GM12878 (cell line): Measurements from ENCODE around the gene DALRD3. TPM values are rescaled to one million over a fixed set of nuclear protein-coding genes. Genes with fewer than 3 reads are reported as not detected.

Source experiments
- ATAC-seq: fragments of 200-7000 bp; cut with Tn5 transposase; 3 replicates; pipeline ENCODE4 v1.9.1; 2020; ENCODE audit warnings: mild to moderate bottlenecking, moderate library complexity
- BruUV-seq: library from RNA; stranded (reverse); fragments of 400-500 nt; replicated peaks from 2 replicates; lab custom pipeline; 2021; lab: Mats Ljungman, UMichigan
- CTCF ChIA-PET: fragments of 300-600 bp; sonication (Branson Sonifier 250); formaldehyde crosslinking; extraction: SDS; loops from one replicate; lab custom pipeline; 2021; ENCODE audit warnings: inconsistent platforms; lab: Yijun Ruan, JAX
- POLR2A ChIA-PET: fragments of 350-600 bp; formaldehyde crosslinking; extraction: SDS; loops from one replicate; lab custom pipeline; 2021; ENCODE audit warnings: inconsistent platforms; lab: Charles Lee
- RAD21 ChIA-PET: fragments of 300-600 bp; sonication (Branson Sonifier 250); formaldehyde crosslinking; loops from one replicate; lab custom pipeline; 2023; ENCODE audit warnings: antibody characterized with exemption; ENCODE audit not compliant: unreplicated experiment; lab: Charles Lee
- SMC1A ChIA-PET: fragments of 300-600 bp; sonication (Branson Sonifier 250); formaldehyde crosslinking; loops from one replicate; lab custom pipeline; 2023; ENCODE audit not compliant: unreplicated experiment, uncharacterized antibody; lab: Charles Lee
- DNase-seq: peaks from one replicate; pipeline ENCODE4 v3.0.0-alpha.2; 2011; ENCODE audit warnings: low read depth, low spot score
- FAIRE-seq: peaks from 3 replicates; lab custom pipeline; 2011; peaks lifted over from hg19 to GRCh38; lab: Jason Lieb, UNC
- H2AFZ ChIP-seq: 2 replicates; pipeline ENCODE4 v1.6.0; 2011; ENCODE audit warnings: low read depth, low read length, control low read depth; ENCODE audit not compliant: control insufficient read depth
- H3K27ac ChIP-seq: 2 replicates; pipeline ENCODE4 v1.5.1; 2011; ENCODE audit warnings: control low read depth; ENCODE audit not compliant: control insufficient read depth, insufficient read depth
- H3K27me3 ChIP-seq, 2 experiments: replicated peaks in 1 of 2; 2 replicates each; pipeline versions ENCODE4 v1.6.0 to v1.6.1; 2011; ENCODE audit warnings: low read length in 1 of 2; ENCODE audit not compliant: control insufficient read depth in 2 of 2, insufficient read depth in 2 of 2
- H3K36me3 ChIP-seq, 2 experiments: 2 replicates each; pipeline ENCODE4 v1.5.1; 2011; ENCODE audit warnings: low read length in 1 of 2; ENCODE audit not compliant: control insufficient read depth in 2 of 2, insufficient read depth in 2 of 2
- H3K4me1 ChIP-seq: 2 replicates; pipeline ENCODE4 v1.6.1; 2011; ENCODE audit warnings: mild to moderate bottlenecking, low read length, moderate library complexity, mixed read lengths; ENCODE audit not compliant: control insufficient read depth, insufficient read depth
- H3K4me2 ChIP-seq: 2 replicates; pipeline ENCODE4 v1.6.0; 2011; ENCODE audit warnings: control low read depth; ENCODE audit not compliant: control insufficient read depth, insufficient read depth
- H3K4me3 ChIP-seq: fragments of 200-600 bp; sonication (generic); 2 replicates; pipeline ENCODE4 v1.5.1; 2016
- H3K79me2 ChIP-seq: 2 replicates; pipeline ENCODE4 v1.6.0; 2011; ENCODE audit warnings: low read length; ENCODE audit not compliant: control insufficient read depth, insufficient read depth
- H3K9ac ChIP-seq: 2 replicates; pipeline ENCODE4 v1.8.0; 2011; ENCODE audit warnings: low read length, control low read depth, mixed read lengths; ENCODE audit not compliant: control insufficient read depth, insufficient read depth
- H3K9me3 ChIP-seq: replicated peaks from 3 replicates; pipeline ENCODE4 v1.5.1; 2011; ENCODE audit warnings: mild to moderate bottlenecking, low read length; ENCODE audit not compliant: control insufficient read depth, insufficient read depth
- H4K20me1 ChIP-seq: 2 replicates; pipeline ENCODE4 v1.6.0; 2011; ENCODE audit not compliant: control insufficient read depth, insufficient read depth
- CREM ChIP-seq: IDR thresholded peaks from 2 replicates; pipeline ENCODE4 v1.6.1; 2014; ENCODE audit warnings: antibody characterized with exemption, low read depth
- EGR1 ChIP-seq, 2 experiments: IDR thresholded peaks; 1 replicate in 1 of 2; 2 replicates in 1 of 2; pipeline ENCODE4 v1.6.1; 2011 to 2012; ENCODE audit warnings: low read depth in 2 of 2, low read length in 2 of 2, borderline replicate concordance in 1 of 2, mild to moderate bottlenecking in 1 of 2, moderate library complexity in 1 of 2
- MAX ChIP-seq: IDR thresholded peaks from 2 replicates; pipeline ENCODE4 v1.6.1; 2012; ENCODE audit warnings: low read depth, low read length, improper control_type of control experiment
- MYB ChIP-seq: fragments of 150-350 bp; IDR thresholded peaks from 2 replicates; pipeline ENCODE4 v1.6.1; 2014; ENCODE audit warnings: mild to moderate bottlenecking, low read depth, low read length, borderline replicate concordance
- SMC3 ChIP-seq: IDR thresholded peaks from 2 replicates; pipeline ENCODE4 v1.6.1; 2011; ENCODE audit warnings: low read length, improper control_type of control experiment, borderline replicate concordance
- SREBF1 ChIP-seq: IDR thresholded peaks from 2 replicates; pipeline ENCODE4 v1.6.1; 2012; ENCODE audit warnings: mild to moderate bottlenecking, low read length
- SREBF2 ChIP-seq: IDR thresholded peaks from 2 replicates; pipeline ENCODE4 v1.6.1; 2012; ENCODE audit warnings: mild to moderate bottlenecking, low read length
- SRF ChIP-seq, 2 experiments: IDR thresholded peaks; 2 replicates each; pipeline ENCODE4 v1.6.1; 2011; ENCODE audit warnings: low read depth in 2 of 2, low read length in 2 of 2, mild to moderate bottlenecking in 1 of 2, moderate library complexity in 1 of 2
- TCF3 ChIP-seq: IDR thresholded peaks from 2 replicates; pipeline ENCODE4 v1.6.1; 2012; ENCODE audit warnings: low read depth, mild to moderate bottlenecking, low read length, borderline replicate concordance; ENCODE audit not compliant: insufficient read depth
- ZBED1 ChIP-seq: IDR thresholded peaks from 2 replicates; pipeline ENCODE4 v1.6.1; 2016; ENCODE audit warnings: borderline replicate concordance
- ZBTB4 ChIP-seq: fragments of 450-650 bp; formaldehyde crosslinking; IDR thresholded peaks from 2 replicates; pipeline ENCODE4 v1.4.0; 2022; ENCODE audit warnings: mild to moderate bottlenecking, moderate library complexity
- WGBS: methylation state at CpG from one replicate; pipeline ENCODE4 v1.1.6; 2016; ENCODE audit warnings: low lambda C conversion rate; ENCODE audit not compliant: insufficient replicate concordance, insufficient coverage; ENCODE audit errors: missing lambda C conversion rate; 5-methylcytosine and 5-hydroxymethylcytosine counted together
- in situ Hi-C: fragments of 300-500 bp; cut with MboI; formaldehyde crosslinking; loops from 9 replicates; pipeline ENCODE4 v1.14.3; 2018; ENCODE audit warnings: mixed read lengths
- intact Hi-C: fragments of 100-400 bp; cut with micrococcal nuclease; formaldehyde crosslinking; loops from one replicate; pipeline ENCODE4 v1.14.2; 2022; ENCODE audit not compliant: unreplicated experiment
- polyA plus RNA-seq, 11 experiments: library from polyadenylated mRNA; depleted of rRNA in 4 of 11; unstranded in 6 of 11; stranded (reverse) in 5 of 11; fragments of >200 nt; fragmentation: Nextera tagmentation in 4 of 11; fragmentation: Illumina TruSeq in 1 of 11; extraction: Ambion mirVana in 4 of 11; extraction: Trizol in 1 of 11; gene quantifications; 1 replicate in 1 of 11; 2 replicates in 10 of 11; pipeline versions ENCODE4 v1.2.1 to v1.2.3, GENCODE V29; 2011 to 2016; ENCODE audit warnings: inconsistent platforms in 2 of 11, missing spikeins in 2 of 11, low read depth in 1 of 11
- total RNA-seq, 4 experiments: library from RNA; depleted of rRNA in 3 of 4; stranded (reverse); fragments of >200 nt in 3 of 4; fragmentation: Illumina TruSeq in 1 of 4; extraction: Trizol in 1 of 4; gene quantifications; 2 replicates each; pipeline versions ENCODE4 v1.2.1 to v1.2.3, GENCODE V29; 2013 to 2021

The DALRD3 gene
- total and polyA plus RNA-seq, 10 of the 15 experiments (the other 5 are each of a cell fraction or from before 2014, with no cell fraction given): 10.1 to 28.2 (median 21.6) TPM

GRCh38 chr3:49021813-49022687 lies 3.7 kb upstream of the DALRD3 start, which contains the start of gene NDUFAF3 (continued):
- TF ChIP-seq SREBF1 (no peak), ZBTB4 (CRISPR knock-in tag) (no peak)

- peaks cover 21% of the 10 kb centered on the region for H3K4me1 ChIP-seq
- CTCF ChIA-PET: interaction anchor here (0.6 to 5.9 kb wide), 17 partner anchors 8 to 428 kb away, joined by 3 to 83 read pairs (median 5); partner anchors contain the start of genes IMPDH2, IP6K2, KLHDC8B and P4HTM
- in situ Hi-C loops (no loop called here), intact Hi-C loops (loop anchor here (1.0 to 10.0 kb wide), 5 partner anchors 14 to 653 kb away; partner anchors contain the start of genes APEH, P4HTM, QRICH1 and USP4)
- H3K4me3 ChIP-seq: peak overlapping the region; percentile 95
- POLR2A ChIA-PET: interaction anchor here (0.5 to 4.3 kb wide), 15 partner anchors 7 to 337 kb away, joined by 3 to 69 read pairs (median 6); partner anchors contain the start of genes IMPDH2, QRICH1, USP19 and WDR6
- no peaks in the 10 kb centered on the region for H3K27me3 ChIP-seq
- no peaks in the 10 kb centered on the region for H3K9me3 ChIP-seq
- peak overlapping the region; percentile 83; the same call in 1 of the 2 replicates for H3K4me2 ChIP-seq
- WGBS: under 1% methylated on average over 60 of the region's 60 CpGs
- peak overlapping the region; percentile 81 for H3K9ac ChIP-seq
- H3K79me2 ChIP-seq: peaks cover 45% of the 10 kb centered on the region
- SMC1A ChIA-PET: interaction anchor here (0.6 to 6.1 kb wide), 5 partner anchors 14 to 73 kb away, joined by 3 to 31 read pairs (median 5); partner anchors contain the start of genes P4HTM, QRICH1 and WDR6
- no peaks in the 10 kb centered on the region for H4K20me1 ChIP-seq
- H2AFZ ChIP-seq: peak overlapping the region; percentile 73
- peaks cover 14 to 15% of the 10 kb centered on the region in 2 experiments for H3K36me3 ChIP-seq
- H3K27ac ChIP-seq: peak overlapping the region; percentile 94
- peak; percentile 23 for FAIRE-seq
- BruUV-seq: no TSS peak
- peak; percentile 87 for DNase-seq
- ATAC-seq: peak; percentile 71
- RAD21 ChIA-PET: interaction anchor here (0.9 to 4.1 kb wide), 7 partner anchors 13 to 423 kb away, joined by 3 to 40 read pairs (median 4); partner anchors contain the start of genes P4HTM, QRICH1 and WDR6
- no peak for TF ChIP-seq SMC3
- TF ChIP-seq MAX: peak; percentile 72; the same call in 1 of the 2 replicates
- peak in 1 of 2 experiments; percentile 51; a peak in 1 of 3 replicates for TF ChIP-seq EGR1 (IDR thresholded peaks at IDR 0.05; ENCODE audit: borderline replicate concordance in 1 of 2, low read depth in 2 of 2, low read length in 2 of 2)
- peak; percentile 86 for TF ChIP-seq MYB
- TF ChIP-seq SREBF2: no peak
- peak; percentile 79 for TF ChIP-seq CREM
- peak; percentile 87; the same call in 1 of the 2 replicates for TF ChIP-seq TCF3
- 0 out of 4 replicates have a peak, but pooled peaks of 1 of the 2 experiments have one; percentile 63 for TF ChIP-seq SRF (IDR thresholded peaks at IDR 0.05; ENCODE audit: low read depth in 2 of 2, low read length in 2 of 2)
- TF ChIP-seq ZBED1: peak; percentile 59; the same call in 1 of the 2 replicates
Measured at GRCh38 chr3:49021213-49021812, 2.9 kb upstream of the DALRD3 start.
